IMR-90 (cell line): ENCODE data around the gene POGK.
"Not testable (repeated sequence)": the region's sequence is repeated elsewhere in the genome, so short reads cannot be mapped to it uniquely, and the experiment has no call there.

Experiments
- BHLHE40 ChIP-seq: fragments of 150-350 bp; IDR thresholded peaks from 2 replicates; pipeline ENCODE4 v1.6.1; 2016; ENCODE audit warnings: mild to moderate bottlenecking, low read depth, low read length
- CEBPB ChIP-seq: IDR thresholded peaks from 2 replicates; pipeline ENCODE4 v1.6.1; 2012; ENCODE audit warnings: low read depth, low read length, improper control_type of control experiment
- FOS ChIP-seq: fragments of 150-350 bp; IDR thresholded peaks from 2 replicates; pipeline ENCODE4 v1.6.1; 2016; ENCODE audit warnings: low read depth, low read length
- POLR2A ChIP-seq: IDR thresholded peaks from 2 replicates; pipeline ENCODE4 v1.6.1; 2012; ENCODE audit warnings: mild to moderate bottlenecking, low read depth, low read length
- RCOR1 ChIP-seq: IDR thresholded peaks from 2 replicates; pipeline ENCODE4 v1.6.1; 2012; ENCODE audit warnings: mild to moderate bottlenecking, low read length, improper control_type of control experiment; ENCODE audit not compliant: insufficient replicate concordance
- RFX5 ChIP-seq: IDR thresholded peaks from 2 replicates; pipeline ENCODE4 v1.8.0; 2012; ENCODE audit warnings: low read depth, mild to moderate bottlenecking, low read length, moderate library complexity

DNA sequence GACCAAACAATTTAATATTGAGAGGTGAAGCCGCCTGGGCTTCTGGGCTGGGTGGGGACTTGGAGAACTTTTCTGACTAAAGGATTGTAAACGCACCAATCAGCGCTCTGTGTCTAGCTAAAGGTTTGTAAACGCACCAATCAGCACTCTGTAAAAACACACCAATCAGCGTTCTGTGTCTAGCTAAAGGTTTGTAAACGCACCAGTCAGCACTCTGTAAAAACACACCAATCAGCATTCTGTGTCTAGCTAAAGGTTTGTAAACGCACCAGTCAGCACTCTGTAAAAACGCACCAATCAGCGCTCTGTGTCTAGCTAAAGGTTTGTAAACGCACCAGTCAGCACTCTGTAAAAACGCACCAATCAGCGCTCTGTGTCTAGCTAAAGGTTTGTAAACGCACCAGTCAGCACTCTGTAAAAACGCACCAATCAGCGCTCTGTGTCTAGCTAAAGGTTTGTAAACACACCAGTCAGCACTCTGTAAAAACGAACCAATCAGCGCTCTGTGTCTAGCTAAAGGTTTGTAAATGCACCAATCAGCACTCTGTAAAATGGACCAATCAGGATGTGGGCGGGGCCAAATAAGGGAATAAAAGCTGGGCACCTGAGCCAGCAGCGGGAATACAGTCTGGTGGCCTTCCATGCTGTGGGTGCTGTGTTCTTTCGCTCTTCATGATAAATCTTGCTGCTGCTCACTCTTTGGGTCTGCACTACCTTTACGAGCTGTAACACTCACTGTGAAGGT, 39.1 kb downstream of the POGK start:
- not testable (repeated sequence) for TF ChIP-seq RFX5, BHLHE40, POLR2A, FOS, RCOR1, CEBPB
